H1 (cell line): ENCODE results near the gene TM9SF1. TPM values are rescaled to one million over a fixed set of nuclear protein-coding genes. Genes with fewer than 3 reads are reported as not detected.

Experiments used
- ATF3 ChIP-seq: IDR thresholded peaks from 2 replicates; pipeline ENCODE4 v1.6.1; 2011; ENCODE audit warnings: low read depth, mild to moderate bottlenecking, low read length; ENCODE audit not compliant: insufficient read depth
- CHD1 ChIP-seq: IDR thresholded peaks from 2 replicates; pipeline ENCODE4 v1.6.1; 2012; ENCODE audit warnings: low read depth, low read length, improper control_type of control experiment
- CHD2 ChIP-seq: IDR thresholded peaks from 2 replicates; pipeline ENCODE4 v1.6.1; 2012; ENCODE audit warnings: low read length, improper control_type of control experiment
- EZH2 ChIP-seq: fragments of 200-600 bp; sonication (generic); IDR thresholded peaks from 2 replicates; pipeline ENCODE4 v1.7.1; 2012; ENCODE audit warnings: low read depth, mild to moderate bottlenecking, moderate library complexity, low read length, inconsistent platforms; ENCODE audit not compliant: severe bottlenecking
- RXRA ChIP-seq: IDR thresholded peaks from 2 replicates; pipeline ENCODE4 v1.6.1; 2011; ENCODE audit warnings: low read depth, mild to moderate bottlenecking, low read length, moderate library complexity; ENCODE audit not compliant: insufficient read depth
- SP4 ChIP-seq: IDR thresholded peaks from 2 replicates; pipeline ENCODE4 v1.6.1; 2012; ENCODE audit warnings: low read length, inconsistent platforms
- TEAD4 ChIP-seq: IDR thresholded peaks from 2 replicates; pipeline ENCODE4 v1.6.1; 2012; ENCODE audit warnings: low read depth, low read length, inconsistent platforms, mixed read lengths
- polyA plus RNA-seq, 7 experiments: library from polyadenylated mRNA; depleted of rRNA in 3 of 7; stranded (reverse) in 5 of 7; unstranded in 2 of 7; fragments of >200 nt in 5 of 7; fragments of 200-250 nt in 2 of 7; gene quantifications; 1 replicate in 5 of 7; 2 replicates in 1 of 7; 4 replicates in 1 of 7; pipeline versions ENCODE4 v1.2.1 to v1.2.3, GENCODE V29; 2011 to 2013; ENCODE audit warnings: missing spikeins in 2 of 7, mixed read lengths in 2 of 7
- total RNA-seq: library from RNA; stranded (reverse); fragmentation: NEBNext Ultra II Directional; extraction: Animal tissue kit (Norgen Biotek cat#: 25700); gene quantifications from 2 replicates; pipeline ENCODE4 v1.2.1, GENCODE V29; 2021

TM9SF1 gene
- total and polyA plus RNA-seq, 2 of the 8 experiments (the other 6 are each of a cell fraction or from before 2014, with no cell fraction given), result 22.2 to 29.2 TPM

GRCh38 chr14:24184104-24184970 is 10.9 kb downstream of the TM9SF1 start (continued):
- TF ChIP-seq CHD2 (no peak), RXRA (no peak), CHD1 (no peak), ATF3 (no peak), SP4 (no peak), EZH2 (no peak), TEAD4 (no peak)
- TF ChIP-seq, all 59 proteins: peak for 0
